Thoracic aorta (tissue), 2 donors: ENCODE measurements around the gene AOPEP. TPM values are rescaled to one million over a fixed set of nuclear protein-coding genes. Genes with fewer than 3 reads are reported as not detected.

ENCODE experiments used
- ATAC-seq: fragments of 150-250 bp; one replicate; pipeline ENCODE4 v1.8.0; 2017; ENCODE audit warnings: low read depth; ENCODE audit not compliant: insufficient number of reproducible peaks, low FRiP score
- DNase-seq: peaks from one replicate; pipeline ENCODE4 v3.0.0-alpha.2; 2020; ENCODE audit warnings: low spot score
- H3K27ac ChIP-seq, 2 donors: fragments of 200-600 bp; sonication (generic); 1 replicate in 1 of 2; 2 replicates in 1 of 2; pipeline ENCODE4 v1.5.1; 2016; ENCODE audit warnings: mild to moderate bottlenecking in 2 of 2, moderate library complexity in 2 of 2
- H3K27me3 ChIP-seq: fragments of 200-600 bp; sonication (generic); replicated peaks from 2 replicates; pipeline ENCODE4 v1.6.0; 2016; ENCODE audit warnings: mild to moderate bottlenecking; ENCODE audit not compliant: insufficient read depth
- H3K36me3 ChIP-seq: fragments of 200-600 bp; sonication (generic); one replicate; pipeline ENCODE4 v1.5.1; 2016
- H3K4me1 ChIP-seq, 2 donors: fragments of 200-600 bp; sonication (generic); 1 replicate in 1 of 2; 2 replicates in 1 of 2; pipeline versions ENCODE4 v1.5.1 to v1.6.0; 2016; ENCODE audit warnings: low read depth in 2 of 2, mild to moderate bottlenecking in 1 of 2; ENCODE audit not compliant: control insufficient read depth in 1 of 2
- H3K4me3 ChIP-seq: fragments of 200-600 bp; sonication (generic); 2 replicates; pipeline ENCODE4 v1.5.1; 2016; ENCODE audit warnings: mild to moderate bottlenecking
- H3K9me3 ChIP-seq: fragments of 200-600 bp; sonication (generic); 2 replicates; pipeline ENCODE4 v1.5.1; 2016
- total RNA-seq, 2 donors: library from RNA; depleted of rRNA; stranded (reverse); fragments of >200 nt; gene quantifications; one replicate each; pipeline versions ENCODE4 v1.1.0 to v1.2.3, GENCODE V29; 2016
- TF ChIP-seq, protein P1 (sequence below): fragments of 200-600 bp; sonication (generic); IDR thresholded peaks from one replicate; pipeline ENCODE4 v1.5.1; 2019; ENCODE audit warnings: antibody characterized with exemption

AOPEP gene
- total RNA-seq, 2 donors from 2014 or later = 494 to 668 TPM

DNA sequence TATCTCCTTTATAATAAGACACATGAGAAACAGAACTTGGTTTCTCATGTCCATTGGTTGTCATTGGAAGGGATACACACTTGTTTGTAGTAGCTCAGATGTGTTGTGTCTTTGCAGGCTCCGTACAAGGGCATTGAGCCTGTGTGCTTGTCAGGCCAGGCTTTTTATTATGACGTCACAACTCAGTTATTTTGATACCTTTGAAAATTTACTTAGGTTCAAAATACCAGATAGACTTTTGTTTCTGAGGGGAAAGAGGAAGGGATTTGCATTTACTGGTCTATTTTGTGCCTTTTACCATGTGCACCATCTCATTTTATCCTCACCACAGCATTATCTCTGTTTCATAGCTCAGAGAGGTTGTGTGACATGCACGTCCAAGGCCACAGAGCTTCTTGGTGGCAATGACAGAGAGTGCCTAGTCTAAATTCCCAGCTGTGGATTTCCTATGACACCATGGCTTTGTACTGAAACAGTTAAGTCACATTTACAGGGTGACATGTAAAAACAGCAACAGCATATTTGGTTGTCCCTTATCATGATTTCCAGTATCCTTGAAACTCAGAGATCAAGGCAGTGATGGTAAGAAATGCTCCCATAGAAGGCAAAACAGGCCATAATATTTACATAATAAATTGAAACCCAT is 268.7 kb downstream of the AOPEP start:
- Histone ChIP-seq H3K9me3 (no peaks in the 10 kb centered on the region), H3K27me3 (no peaks in the 10 kb centered on the region), H3K36me3 (no peaks in the 10 kb centered on the region), H3K4me3 (no peak overlapping the region), H3K27ac (peak overlapping the region; percentile 89 to 99), H3K4me1 (peaks cover 30 to 64% of the 10 kb centered on the region in 2 donors)
- no peak for ATAC-seq
- no peak for DNase-seq
- TF ChIP-seq, protein P1, sequence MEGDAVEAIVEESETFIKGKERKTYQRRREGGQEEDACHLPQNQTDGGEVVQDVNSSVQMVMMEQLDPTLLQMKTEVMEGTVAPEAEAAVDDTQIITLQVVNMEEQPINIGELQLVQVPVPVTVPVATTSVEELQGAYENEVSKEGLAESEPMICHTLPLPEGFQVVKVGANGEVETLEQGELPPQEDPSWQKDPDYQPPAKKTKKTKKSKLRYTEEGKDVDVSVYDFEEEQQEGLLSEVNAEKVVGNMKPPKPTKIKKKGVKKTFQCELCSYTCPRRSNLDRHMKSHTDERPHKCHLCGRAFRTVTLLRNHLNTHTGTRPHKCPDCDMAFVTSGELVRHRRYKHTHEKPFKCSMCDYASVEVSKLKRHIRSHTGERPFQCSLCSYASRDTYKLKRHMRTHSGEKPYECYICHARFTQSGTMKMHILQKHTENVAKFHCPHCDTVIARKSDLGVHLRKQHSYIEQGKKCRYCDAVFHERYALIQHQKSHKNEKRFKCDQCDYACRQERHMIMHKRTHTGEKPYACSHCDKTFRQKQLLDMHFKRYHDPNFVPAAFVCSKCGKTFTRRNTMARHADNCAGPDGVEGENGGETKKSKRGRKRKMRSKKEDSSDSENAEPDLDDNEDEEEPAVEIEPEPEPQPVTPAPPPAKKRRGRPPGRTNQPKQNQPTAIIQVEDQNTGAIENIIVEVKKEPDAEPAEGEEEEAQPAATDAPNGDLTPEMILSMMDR = no peak

DNA sequence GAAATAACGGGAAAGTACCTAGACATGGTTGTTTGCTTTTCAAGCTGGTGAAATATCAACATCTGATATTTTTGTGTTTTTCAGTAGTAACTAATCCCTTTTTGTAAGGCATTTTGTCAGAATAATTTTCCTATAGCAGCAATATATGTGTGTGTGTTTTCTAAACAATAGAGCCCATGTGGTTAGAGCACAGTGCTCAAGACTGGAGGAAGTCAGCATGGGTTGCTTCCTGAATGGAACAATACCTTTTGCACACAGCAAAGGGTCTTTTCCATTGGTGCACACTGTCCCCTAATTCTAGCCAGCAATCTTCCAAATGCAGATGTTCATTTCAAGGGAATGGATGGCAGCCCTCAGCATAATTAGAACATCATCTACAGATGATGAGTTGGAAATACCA is 270.1 kb downstream of the AOPEP start:
- no peaks in the 10 kb centered on the region for H3K27me3 ChIP-seq
- TF ChIP-seq, protein P1 = no peak
- ATAC-seq (no peak), DNase-seq (no peak)
- no peaks in the 10 kb centered on the region for H3K36me3 ChIP-seq
- peaks cover 32 to 77% of the 10 kb centered on the region in 2 donors for H3K4me1 ChIP-seq
- peak overlapping the region; percentile 89 to 99 for H3K27ac ChIP-seq
- H3K4me3 ChIP-seq = no peak overlapping the region
- no peaks in the 10 kb centered on the region for H3K9me3 ChIP-seq

DNA sequence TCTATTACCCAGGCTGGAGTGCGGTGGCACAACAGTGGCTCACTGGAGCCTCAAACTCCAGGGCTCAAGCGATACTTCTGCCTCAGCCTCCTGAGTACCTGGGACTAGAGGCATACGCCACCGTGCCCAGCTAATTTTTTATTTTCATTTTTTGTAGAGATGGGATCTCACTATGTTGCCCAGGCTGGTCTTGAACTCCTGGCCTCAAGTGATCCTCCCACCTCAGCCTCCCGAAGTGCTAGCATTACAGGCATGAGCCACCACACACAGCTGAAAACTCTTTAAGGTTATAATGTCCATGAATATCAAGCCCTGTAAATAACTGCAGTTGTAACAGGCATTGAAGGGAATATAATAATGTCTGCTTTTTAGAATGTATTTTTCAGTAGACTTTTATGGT is 271.2 kb downstream of the AOPEP start:
- no peaks in the 10 kb centered on the region for H3K9me3 ChIP-seq
- H3K4me3 ChIP-seq = no peak overlapping the region
- no peaks in the 10 kb centered on the region for H3K27me3 ChIP-seq
- H3K4me1 ChIP-seq = peaks cover 33 to 79% of the 10 kb centered on the region in 2 donors
- ATAC-seq (no peak), DNase-seq (no peak)
- H3K36me3 ChIP-seq = no peaks in the 10 kb centered on the region
- TF ChIP-seq, protein P1 = no peak
- peak overlapping the region; percentile 89 to 99 for H3K27ac ChIP-seq

DNA sequence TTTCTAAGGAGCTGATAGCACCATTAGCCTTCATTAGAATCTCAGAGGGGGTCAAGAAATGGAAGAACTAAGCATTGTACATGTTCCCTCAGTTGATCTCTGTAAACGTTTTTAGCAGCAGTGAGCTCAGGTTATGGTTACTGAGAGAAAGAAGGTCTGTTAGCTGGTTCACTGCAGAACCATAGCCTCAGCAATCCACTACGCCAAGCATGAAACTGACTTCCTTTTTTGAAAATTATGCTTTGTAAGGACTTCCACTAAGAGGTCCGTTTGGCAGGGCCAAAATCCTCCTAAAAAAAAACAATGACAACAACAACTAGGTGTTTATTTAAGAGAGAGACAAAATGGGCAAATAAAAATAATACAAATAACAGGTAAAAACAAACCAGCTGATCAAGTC is 273.3 kb downstream of the AOPEP start:
- ATAC-seq (no peak), DNase-seq (no peak)
- Histone ChIP-seq H3K4me1 (peaks cover 18 to 65% of the 10 kb centered on the region in 2 donors), H3K36me3 (no peaks in the 10 kb centered on the region), H3K27ac (peak overlapping the region; percentile 99 to 100), H3K9me3 (no peaks in the 10 kb centered on the region), H3K4me3 (no peak overlapping the region), H3K27me3 (no peaks in the 10 kb centered on the region)
- TF ChIP-seq, protein P1 = no peak

DNA sequence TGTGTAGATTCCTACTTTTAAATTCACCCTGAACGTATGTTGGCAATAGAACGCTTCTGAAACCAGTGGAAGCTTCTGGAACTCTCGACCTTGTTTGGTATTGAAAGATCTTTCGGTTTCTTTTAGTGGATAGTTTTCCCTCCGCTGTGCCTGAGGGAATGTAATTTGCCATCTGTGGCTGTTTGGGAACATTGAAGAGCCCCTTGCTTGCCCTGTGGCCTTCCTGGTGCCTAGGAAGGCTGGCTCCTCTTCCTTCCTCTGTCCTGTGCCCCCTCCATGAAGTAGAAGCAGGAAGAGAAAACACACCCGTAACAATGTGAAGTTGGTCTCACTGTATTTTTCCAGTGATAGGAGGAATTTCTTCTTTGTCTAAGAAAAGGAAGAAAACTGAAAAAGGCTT is 274.3 kb downstream of the AOPEP start:
- Histone ChIP-seq H3K4me1 (peaks cover 8 to 55% of the 10 kb centered on the region in 2 donors), H3K27me3 (no peaks in the 10 kb centered on the region), H3K9me3 (no peaks in the 10 kb centered on the region), H3K36me3 (no peaks in the 10 kb centered on the region), H3K27ac (peak overlapping the region; percentile 99 to 100), H3K4me3 (peak overlapping the region; percentile 63)
- ATAC-seq (no peak), DNase-seq (no peak)
- TF ChIP-seq, protein P1 = no peak
